Mammary epithelial cell (primary cell): ENCODE results near the gene MTPN.

ENCODE experiments used
- CTCF ChIP-seq, 2 donors: IDR thresholded peaks in 1 of 2; conservative IDR thresholded peaks in 1 of 2; 2 replicates each; pipeline ENCODE4 v1.5.1; 2011 to 2012; ENCODE audit warnings: inconsistent platforms in 2 of 2, low read length in 2 of 2, mild to moderate bottlenecking in 2 of 2, control low read depth in 1 of 2, low read depth in 1 of 2; ENCODE audit not compliant: insufficient read depth in 1 of 2; ENCODE audit errors: extremely low read depth in 1 of 2
- EZH2 ChIP-seq: IDR thresholded peaks from 2 replicates; pipeline ENCODE4 v1.6.1; 2012; ENCODE audit warnings: low read length, inconsistent platforms, borderline replicate concordance

- TF ChIP-seq CTCF (conservative IDR thresholded peaks at IDR 0.05 in 1 of 2, IDR thresholded peaks at IDR 0.05 in 1 of 2; ENCODE audit: extremely low read depth in 1 of 2, insufficient read depth in 1 of 2, low read depth in 1 of 2, low read length in 2 of 2) (no peak), EZH2 (no peak)
Measured at GRCh38 chr7:135904282-135904681, 72.9 kb downstream of the MTPN start.
